ENCODE measurements around the gene GAD1. TPM values are rescaled to one million over a fixed set of nuclear protein-coding genes. Genes with fewer than 3 reads are reported as not detected.

The GAD1 gene
- total RNA-seq, 2 experiments from 2014 or later, result not detected

DNA sequence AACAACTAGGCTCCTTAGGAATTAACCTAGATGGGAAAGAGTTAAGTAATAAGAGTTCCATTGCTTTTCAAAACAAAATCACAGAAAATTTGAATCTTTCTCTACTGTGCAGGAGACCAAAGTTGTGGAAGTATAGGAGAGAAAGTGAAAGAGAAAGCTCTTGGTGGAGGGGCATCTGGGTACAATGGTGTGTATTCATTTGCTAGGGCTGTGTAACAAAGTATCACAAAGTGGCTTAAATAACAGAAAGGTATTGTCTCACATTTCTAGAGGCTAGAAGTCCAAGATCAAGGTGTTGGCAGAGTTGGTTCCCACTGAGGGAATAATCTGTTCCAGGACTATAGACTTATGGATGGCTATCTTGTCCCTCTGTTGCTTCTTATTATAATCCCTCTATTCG, 61.8 kb downstream of the GAD1 start:
- Mint-ChIP-seq H3K9me3 (no peaks in the 10 kb centered on the region), H3K36me3 (ENCODE audit: low read depth) (no peaks in the 10 kb centered on the region), H3K27me3 (no peaks in the 10 kb centered on the region), H3K4me1 (ENCODE audit: low read depth) (peaks cover 8% of the 10 kb centered on the region), H3K4me3 (no peak overlapping the region), H3K27ac (no peak overlapping the region)
- peaks cover 6% of the 10 kb centered on the region for H3K4me1 ChIP-seq (ENCODE audit: insufficient read depth, low read length)
- intact Hi-C loops (cut with DNase I, micrococcal nuclease), result no loop called here
- DNase-seq (peak in 1 of 14 experiments; percentile 27), ATAC-seq (ENCODE audit: poor library complexity) (no peak)
- ChIA-PET POLR2A (no interaction called here), CTCF (interaction anchor here (0.9 kb wide), 1 partner anchor 9 kb away, joined by 3 read pairs; no protein-coding TSS in a partner anchor)
- H3K36me3 ChIP-seq (ENCODE audit: insufficient read depth, low read length), result no peaks in the 10 kb centered on the region
- H3K9me3 ChIP-seq (ENCODE audit: control insufficient read depth in 1 of 2, insufficient read depth in 1 of 2, low read length in 2 of 2), result no peaks in the 10 kb centered on the region
- no peak overlapping the region for H3K4me3 ChIP-seq (ENCODE audit: low read length)
- H3K27ac ChIP-seq (ENCODE audit: low read depth in 1 of 2, low read length in 2 of 2), result no peak overlapping the region
- H3K27me3 ChIP-seq (ENCODE audit: control insufficient read depth in 1 of 2, insufficient read depth in 2 of 2, low read length in 2 of 2), result no peaks in the 10 kb centered on the region
- TF ChIP-seq, protein P1, sequence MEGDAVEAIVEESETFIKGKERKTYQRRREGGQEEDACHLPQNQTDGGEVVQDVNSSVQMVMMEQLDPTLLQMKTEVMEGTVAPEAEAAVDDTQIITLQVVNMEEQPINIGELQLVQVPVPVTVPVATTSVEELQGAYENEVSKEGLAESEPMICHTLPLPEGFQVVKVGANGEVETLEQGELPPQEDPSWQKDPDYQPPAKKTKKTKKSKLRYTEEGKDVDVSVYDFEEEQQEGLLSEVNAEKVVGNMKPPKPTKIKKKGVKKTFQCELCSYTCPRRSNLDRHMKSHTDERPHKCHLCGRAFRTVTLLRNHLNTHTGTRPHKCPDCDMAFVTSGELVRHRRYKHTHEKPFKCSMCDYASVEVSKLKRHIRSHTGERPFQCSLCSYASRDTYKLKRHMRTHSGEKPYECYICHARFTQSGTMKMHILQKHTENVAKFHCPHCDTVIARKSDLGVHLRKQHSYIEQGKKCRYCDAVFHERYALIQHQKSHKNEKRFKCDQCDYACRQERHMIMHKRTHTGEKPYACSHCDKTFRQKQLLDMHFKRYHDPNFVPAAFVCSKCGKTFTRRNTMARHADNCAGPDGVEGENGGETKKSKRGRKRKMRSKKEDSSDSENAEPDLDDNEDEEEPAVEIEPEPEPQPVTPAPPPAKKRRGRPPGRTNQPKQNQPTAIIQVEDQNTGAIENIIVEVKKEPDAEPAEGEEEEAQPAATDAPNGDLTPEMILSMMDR (IDR thresholded peaks at IDR 0.05), result no peak

GRCh38 chr2:170881840-170882239, 65.2 kb downstream of the GAD1 start:
- H3K27me3 ChIP-seq (ENCODE audit: control insufficient read depth in 1 of 2, insufficient read depth in 2 of 2, low read length in 2 of 2), result peaks cover 0 to 7% of the 10 kb centered on the region in 2 experiments
- ATAC-seq (ENCODE audit: poor library complexity) (no peak), DNase-seq (no peak)
- Mint-ChIP-seq H3K9me3 (no peaks in the 10 kb centered on the region), H3K36me3 (ENCODE audit: low read depth) (no peaks in the 10 kb centered on the region), H3K27ac (no peak overlapping the region), H3K4me3 (no peak overlapping the region), H3K4me1 (ENCODE audit: low read depth) (peaks cover 8% of the 10 kb centered on the region), H3K27me3 (peaks cover 9% of the 10 kb centered on the region)
- H3K36me3 ChIP-seq (ENCODE audit: insufficient read depth, low read length), result no peaks in the 10 kb centered on the region
- TF ChIP-seq, protein P1 (IDR thresholded peaks at IDR 0.05), result no peak
- intact Hi-C loops (cut with DNase I, micrococcal nuclease), result no loop called here
- H3K4me1 ChIP-seq (ENCODE audit: insufficient read depth, low read length), result peaks cover 3% of the 10 kb centered on the region
- no peak overlapping the region for H3K27ac ChIP-seq (ENCODE audit: low read depth in 1 of 2, low read length in 2 of 2)
- ChIA-PET CTCF (interaction anchor here (1.1 kb wide), 1 partner anchor 9 kb away, joined by 5 read pairs; no protein-coding TSS in a partner anchor), POLR2A (no interaction called here)
- H3K9me3 ChIP-seq (ENCODE audit: control insufficient read depth in 1 of 2, insufficient read depth in 1 of 2, low read length in 2 of 2), result no peaks in the 10 kb centered on the region
- no peak overlapping the region for H3K4me3 ChIP-seq (ENCODE audit: low read length)

DNA sequence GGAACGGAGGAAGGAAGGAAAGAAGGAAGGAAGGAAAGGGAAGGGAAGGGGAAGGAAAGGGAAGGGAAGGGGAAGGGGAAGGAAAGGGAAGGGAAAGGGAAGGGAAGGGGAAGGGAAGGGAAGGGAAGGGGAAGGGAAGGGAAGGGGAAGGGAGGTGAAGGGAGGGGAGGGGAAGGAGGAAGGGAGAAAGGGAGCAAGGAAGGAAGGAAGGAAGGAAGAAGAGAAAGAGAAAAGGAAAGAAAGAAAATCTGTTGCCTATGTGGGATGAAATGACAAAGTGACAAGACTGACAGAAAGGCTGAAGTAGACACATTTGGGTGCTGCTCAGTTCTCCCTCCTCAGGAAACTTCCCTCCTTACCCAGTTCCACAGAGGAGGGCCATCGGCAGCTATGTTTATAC, 66.1 kb downstream of the GAD1 start:
- TF ChIP-seq, protein P1 (IDR thresholded peaks at IDR 0.05), result no peak
- H3K27me3 Mint-ChIP-seq, result peaks cover 9% of the 10 kb centered on the region
- H3K9me3 Mint-ChIP-seq, result no peaks in the 10 kb centered on the region
- Histone ChIP-seq H3K36me3 (ENCODE audit: insufficient read depth, low read length) (no peaks in the 10 kb centered on the region), H3K4me1 (ENCODE audit: insufficient read depth, low read length) (peaks cover 3% of the 10 kb centered on the region), H3K9me3 (ENCODE audit: control insufficient read depth in 1 of 2, insufficient read depth in 1 of 2, low read length in 2 of 2) (no peaks in the 10 kb centered on the region), H3K27me3 (ENCODE audit: control insufficient read depth in 1 of 2, insufficient read depth in 2 of 2, low read length in 2 of 2) (peaks cover 0 to 7% of the 10 kb centered on the region in 2 experiments), H3K4me3 (ENCODE audit: low read length) (no peak overlapping the region), H3K27ac (ENCODE audit: low read depth in 1 of 2, low read length in 2 of 2) (no peak overlapping the region)
- POLR2A ChIA-PET, result no interaction called here
- CTCF ChIA-PET, result no interaction called here
- H3K4me1 Mint-ChIP-seq (ENCODE audit: low read depth), result peaks cover 8% of the 10 kb centered on the region
- no peak for ATAC-seq (ENCODE audit: poor library complexity)
- no peak for DNase-seq
- H3K27ac Mint-ChIP-seq, result no peak overlapping the region
- intact Hi-C loops (cut with DNase I, micrococcal nuclease), result no loop called here
- H3K36me3 Mint-ChIP-seq (ENCODE audit: low read depth), result no peaks in the 10 kb centered on the region
- H3K4me3 Mint-ChIP-seq, result no peak overlapping the region

Measured in CD4-positive, alpha-beta T cell (primary cell).